Duodenal mucosa (tissue), 2 donors: ENCODE data around the gene SOX8.

Experiments used
- H3K27ac ChIP-seq: one replicate; pipeline ENCODE4 v1.7.0; 2013; ENCODE audit warnings: low read depth, low read length
- H3K27me3 ChIP-seq, 2 donors: one replicate each; pipeline ENCODE4 v1.7.0; 2013; ENCODE audit warnings: low read length in 2 of 2, control low read depth in 1 of 2; ENCODE audit not compliant: insufficient read depth in 2 of 2, control insufficient read depth in 1 of 2
- H3K36me3 ChIP-seq, 2 donors: one replicate each; pipeline ENCODE4 v1.7.0; 2013; ENCODE audit warnings: low read length in 2 of 2, control low read depth in 1 of 2; ENCODE audit not compliant: insufficient read depth in 2 of 2, control insufficient read depth in 1 of 2
- H3K4me1 ChIP-seq, 2 donors: one replicate each; pipeline ENCODE4 v1.7.0; 2013; ENCODE audit warnings: low read length in 2 of 2, control low read depth in 1 of 2; ENCODE audit not compliant: insufficient read depth in 2 of 2, control insufficient read depth in 1 of 2
- H3K4me3 ChIP-seq, 2 donors: one replicate each; pipeline ENCODE4 v1.7.0; 2013; ENCODE audit warnings: low read length in 2 of 2, low read depth in 1 of 2
- H3K9ac ChIP-seq, 2 donors: one replicate each; pipeline ENCODE4 v1.7.0; 2013; ENCODE audit warnings: low read length in 2 of 2, low read depth in 1 of 2
- H3K9me3 ChIP-seq, 2 donors: one replicate each; pipeline ENCODE4 v1.7.0; 2013; ENCODE audit warnings: low read length in 2 of 2, control low read depth in 1 of 2; ENCODE audit not compliant: control insufficient read depth in 1 of 2

The SOX8 gene

DNA sequence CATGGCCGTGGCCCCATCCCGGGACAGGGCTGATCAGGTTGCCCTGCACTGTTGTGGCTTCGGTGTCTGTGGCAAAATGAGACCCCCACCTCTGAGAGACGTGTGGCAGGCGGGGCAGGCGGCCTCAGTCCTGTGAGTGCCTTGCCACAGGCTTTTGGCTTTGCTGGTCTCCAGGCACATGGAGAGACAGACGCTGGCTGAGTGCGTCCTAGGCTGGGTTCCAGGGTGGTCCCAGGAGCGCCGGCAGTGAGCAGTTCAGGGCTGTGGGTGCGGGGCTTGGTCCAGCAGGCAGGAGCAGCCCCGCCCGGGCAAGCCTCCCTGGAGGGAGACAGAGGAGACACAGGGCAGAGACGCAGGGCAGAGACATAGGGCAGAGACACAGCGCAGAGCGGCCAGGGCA lies 29.2 kb downstream of the SOX8 start:
- H3K36me3 ChIP-seq, result no peaks in the 10 kb centered on the region
- H3K4me3 ChIP-seq, result no peak overlapping the region
- peaks cover 0 to 3% of the 10 kb centered on the region in 2 donors for H3K27me3 ChIP-seq
- H3K9me3 ChIP-seq, result no peaks in the 10 kb centered on the region
- H3K27ac ChIP-seq, result no peak overlapping the region
- no peaks in the 10 kb centered on the region for H3K4me1 ChIP-seq
- H3K9ac ChIP-seq, result no peak overlapping the region

DNA sequence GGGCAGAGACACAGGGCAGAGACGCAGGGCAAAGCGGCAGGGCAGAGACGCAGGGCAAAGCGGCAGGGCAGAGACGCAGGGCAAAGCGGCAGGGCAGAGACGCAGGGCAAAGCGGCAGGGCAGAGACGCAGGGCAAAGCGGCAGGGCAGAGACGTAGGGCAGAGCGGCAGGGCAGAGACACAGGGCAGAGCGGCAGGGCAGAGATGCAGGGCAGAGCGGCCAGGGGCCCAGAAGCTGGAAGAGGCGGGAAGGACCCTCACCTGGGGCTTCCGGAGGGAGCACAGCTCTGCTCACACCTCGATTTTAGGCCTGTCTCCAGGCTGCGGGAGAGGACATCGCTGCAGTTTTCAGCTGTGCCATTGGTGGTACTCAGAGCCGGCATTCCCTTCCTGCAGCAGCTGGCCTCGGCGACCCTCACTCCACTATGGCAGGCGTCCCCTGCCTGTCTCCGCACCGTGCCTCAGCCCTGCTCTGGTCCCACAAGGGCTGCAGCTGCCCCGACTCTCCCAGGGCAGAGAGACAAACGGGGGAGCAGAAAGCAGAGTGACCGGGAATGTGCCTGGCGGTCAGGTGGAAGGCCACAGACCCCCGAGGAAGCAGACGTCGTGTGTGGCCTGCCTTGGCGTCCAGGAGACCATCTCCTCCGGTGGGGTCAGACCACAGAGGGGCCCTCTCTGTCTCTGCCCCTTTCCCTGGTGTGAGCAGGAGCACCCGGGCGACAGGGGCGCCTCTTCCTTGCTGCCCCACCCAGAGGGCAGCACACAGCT lies 29.9 kb downstream of the SOX8 start:
- H3K36me3 ChIP-seq, result no peaks in the 10 kb centered on the region
- H3K4me3 ChIP-seq, result no peak overlapping the region
- H3K9ac ChIP-seq, result no peak overlapping the region
- H3K9me3 ChIP-seq, result no peaks in the 10 kb centered on the region
- H3K27ac ChIP-seq, result no peak overlapping the region
- no peaks in the 10 kb centered on the region for H3K4me1 ChIP-seq
- H3K27me3 ChIP-seq, result peaks cover 0 to 3% of the 10 kb centered on the region in 2 donors

DNA sequence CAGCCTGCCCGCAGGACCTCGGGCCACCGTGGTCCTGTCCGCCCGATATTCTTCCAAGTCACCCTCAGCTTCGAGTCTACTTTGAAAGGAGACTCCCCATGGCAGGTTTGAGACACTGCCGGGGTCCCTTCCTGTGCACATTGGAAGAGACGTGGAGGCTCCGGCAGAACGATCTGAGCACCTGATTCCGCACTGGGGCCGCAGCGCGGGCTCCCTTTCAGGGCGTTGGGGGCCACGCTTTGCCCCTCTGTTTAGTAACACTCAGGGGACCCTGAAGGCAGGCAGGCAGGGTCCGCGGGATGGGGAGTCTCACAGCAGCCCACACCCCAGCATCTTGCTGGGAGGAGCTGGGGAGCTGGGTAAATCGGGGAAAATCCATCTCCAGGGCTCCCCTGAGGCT lies 30.6 kb downstream of the SOX8 start:
- H3K27me3 ChIP-seq, result peaks cover 0 to 3% of the 10 kb centered on the region in 2 donors
- no peak overlapping the region for H3K9ac ChIP-seq

GRCh38 chr16:1012722-1013592 lies 31.4 kb downstream of the SOX8 start:
- no peak overlapping the region for H3K9ac ChIP-seq
- no peaks in the 10 kb centered on the region for H3K9me3 ChIP-seq
- H3K36me3 ChIP-seq, result no peaks in the 10 kb centered on the region
- H3K27ac ChIP-seq, result no peak overlapping the region
- H3K27me3 ChIP-seq, result peaks cover 0 to 3% of the 10 kb centered on the region in 2 donors
- H3K4me1 ChIP-seq, result no peaks in the 10 kb centered on the region
- H3K4me3 ChIP-seq, result no peak overlapping the region

More for the DNA sequence above, 30.6 kb downstream of the SOX8 start:
- Histone ChIP-seq H3K36me3 (no peaks in the 10 kb centered on the region), H3K4me3 (no peak overlapping the region), H3K27ac (no peak overlapping the region), H3K9me3 (no peaks in the 10 kb centered on the region), H3K4me1 (no peaks in the 10 kb centered on the region)

- no peaks in the 10 kb centered on the region for H3K36me3 ChIP-seq
- H3K27me3 ChIP-seq, result peaks cover 0 to 3% of the 10 kb centered on the region in 2 donors
- no peak overlapping the region for H3K27ac ChIP-seq
Observed at GRCh38 chr16:1013593-1013900, 32.0 kb downstream of the SOX8 start.

DNA sequence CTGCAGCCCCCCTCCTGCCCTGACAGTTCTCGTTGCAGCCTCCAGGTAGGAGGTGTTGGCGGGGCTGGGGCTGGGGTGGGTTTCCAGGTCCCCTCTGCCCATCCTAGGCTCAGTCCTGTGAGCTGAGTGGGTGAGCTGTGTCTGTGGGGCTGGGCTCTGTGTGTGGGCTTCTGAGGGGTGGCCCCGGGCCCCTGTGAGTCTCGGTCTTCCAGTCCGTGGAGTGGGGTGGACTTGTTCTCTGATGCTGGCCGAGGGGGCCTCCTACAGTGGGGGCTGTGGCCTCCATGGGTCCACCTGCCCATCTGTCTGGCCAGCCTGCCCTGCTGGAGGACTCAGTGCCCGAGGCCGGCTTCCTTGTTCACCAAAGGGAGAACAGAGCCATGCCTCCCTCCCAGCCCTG lies 32.7 kb downstream of the SOX8 start:
- H3K27me3 ChIP-seq, result peaks cover 0 to 8% of the 10 kb centered on the region in 2 donors
- no peak overlapping the region for H3K9ac ChIP-seq
- no peaks in the 10 kb centered on the region for H3K4me1 ChIP-seq
- H3K36me3 ChIP-seq, result no peaks in the 10 kb centered on the region
- no peak overlapping the region for H3K27ac ChIP-seq
- H3K4me3 ChIP-seq, result no peak overlapping the region
- H3K9me3 ChIP-seq, result no peaks in the 10 kb centered on the region

More at GRCh38 chr16:1013593-1013900, 32.0 kb downstream of the SOX8 start:
- Histone ChIP-seq H3K4me3 (no peak overlapping the region), H3K9me3 (no peaks in the 10 kb centered on the region), H3K4me1 (no peaks in the 10 kb centered on the region), H3K9ac (no peak overlapping the region)

DNA sequence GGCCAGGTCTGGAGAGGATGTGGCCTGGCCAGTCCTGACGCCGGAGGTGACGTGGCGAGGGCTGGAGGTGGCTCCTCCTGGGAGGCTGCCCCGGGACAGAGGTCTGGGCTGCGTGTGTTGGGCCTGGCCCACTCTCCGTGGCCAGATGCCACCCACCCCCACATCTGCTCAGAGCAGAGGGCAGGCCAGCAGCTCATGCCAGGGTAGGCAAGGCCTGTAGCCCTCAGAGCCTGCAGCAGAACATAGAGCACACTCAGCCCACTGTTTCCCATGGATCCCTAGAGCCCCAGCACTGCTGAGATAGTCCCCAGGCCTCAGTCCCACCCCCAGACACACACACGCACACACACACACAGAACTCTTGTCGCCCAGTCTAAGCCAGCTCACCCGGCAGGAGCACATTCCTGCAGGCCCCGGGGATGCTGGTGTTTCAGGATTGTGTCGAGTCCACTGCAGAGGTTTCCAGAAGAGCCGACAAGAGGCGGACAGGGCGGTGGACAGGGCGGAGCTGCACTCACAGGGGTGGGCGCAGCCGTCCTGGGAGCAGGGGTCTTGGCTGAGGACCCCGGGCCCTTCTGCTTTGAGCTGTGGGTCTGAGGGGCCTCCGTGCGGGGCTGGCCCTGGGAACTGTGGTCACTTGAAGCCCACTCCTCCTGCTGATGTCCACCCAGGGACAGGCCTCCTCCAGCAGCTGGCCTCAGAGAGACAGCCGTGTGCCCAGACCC lies 33.4 kb downstream of the SOX8 start:
- Histone ChIP-seq H3K9me3 (no peaks in the 10 kb centered on the region), H3K4me3 (no peak overlapping the region), H3K4me1 (no peaks in the 10 kb centered on the region), H3K36me3 (no peaks in the 10 kb centered on the region), H3K9ac (no peak overlapping the region), H3K27ac (no peak overlapping the region), H3K27me3 (peaks cover 0 to 12% of the 10 kb centered on the region in 2 donors)

DNA sequence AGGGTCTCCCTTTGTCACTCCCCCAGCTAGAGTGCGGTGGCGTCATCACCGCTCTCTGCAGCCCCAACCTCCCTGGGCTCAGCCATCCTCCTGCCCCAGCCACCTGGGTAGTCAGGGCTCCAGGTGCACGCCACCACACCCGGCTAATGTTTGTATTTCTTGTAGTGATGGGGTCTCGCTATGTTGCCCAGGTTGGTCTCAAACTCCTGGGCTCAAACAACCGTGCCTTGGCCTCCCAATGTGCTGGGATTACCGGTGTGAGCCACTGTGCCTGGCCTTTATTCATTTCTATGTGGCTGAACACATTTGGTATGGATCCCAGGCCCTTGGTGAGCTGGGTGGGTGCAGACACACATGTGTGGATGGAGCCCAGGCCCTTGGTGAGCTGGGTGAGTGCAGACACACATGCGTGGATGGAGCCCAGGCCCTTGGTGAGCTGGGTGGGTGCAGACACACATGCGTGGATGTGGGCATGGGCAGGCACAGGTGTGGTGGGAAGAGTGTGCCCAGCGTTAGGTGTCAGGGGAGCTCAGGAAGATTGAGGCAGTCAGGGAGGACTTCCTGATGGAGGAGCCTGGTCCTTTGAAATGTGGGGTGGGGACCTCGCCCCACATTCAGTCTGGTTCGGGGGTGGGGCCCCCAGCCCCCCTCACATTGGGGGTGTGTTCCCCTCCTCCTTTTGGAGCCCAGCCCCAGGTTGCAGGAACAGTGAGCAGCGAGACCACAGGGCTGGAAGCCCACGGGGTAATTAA lies 37.1 kb downstream of the SOX8 start:
- Histone ChIP-seq H3K9ac (no peak overlapping the region), H3K9me3 (no peaks in the 10 kb centered on the region), H3K4me3 (no peak overlapping the region), H3K27me3 (peaks cover 4 to 11% of the 10 kb centered on the region in 2 donors), H3K27ac (no peak overlapping the region), H3K36me3 (no peaks in the 10 kb centered on the region), H3K4me1 (no peaks in the 10 kb centered on the region)

DNA sequence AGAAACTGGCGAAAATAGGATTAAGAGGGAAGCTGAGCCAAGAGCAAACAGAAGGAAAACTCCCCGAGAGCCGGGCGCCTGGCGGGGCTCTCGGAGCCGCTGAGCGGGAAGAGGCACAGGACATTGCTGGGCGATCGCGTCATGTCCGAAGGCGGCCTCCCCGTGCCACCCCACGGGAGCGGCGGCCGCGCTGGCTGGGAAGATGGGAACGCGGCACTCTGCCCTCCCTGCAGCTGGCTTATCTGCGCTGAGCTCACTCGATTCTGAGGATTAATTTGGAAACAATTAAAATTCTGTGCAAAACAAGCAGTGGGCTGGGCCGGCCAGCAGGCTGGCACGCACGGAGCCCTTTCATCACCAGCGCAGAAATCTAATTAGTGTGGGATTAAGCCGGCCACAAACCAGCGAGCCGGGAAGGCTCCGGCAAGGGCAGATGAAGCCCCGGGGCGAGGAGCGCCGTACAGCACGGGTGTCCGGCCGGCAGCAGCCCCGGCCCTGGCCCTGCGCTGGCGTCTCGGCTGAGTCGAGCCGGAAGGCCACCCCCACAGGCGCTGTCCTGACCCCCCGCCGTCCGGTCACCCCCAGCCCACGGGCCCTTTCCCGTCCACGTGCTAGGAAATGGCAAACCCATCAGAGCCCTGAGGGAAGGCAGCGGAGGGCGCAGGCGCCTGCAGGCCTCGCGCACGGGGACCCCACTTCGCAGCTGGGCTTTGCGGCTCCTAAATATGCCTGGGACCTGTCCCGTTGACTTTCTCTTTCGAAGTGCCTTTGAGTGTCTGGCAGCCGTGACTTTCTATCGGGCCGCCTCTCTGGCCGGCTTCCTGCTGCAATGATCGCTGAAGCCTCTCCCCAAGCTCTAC lies 37.9 kb downstream of the SOX8 start:
- no peak overlapping the region for H3K4me3 ChIP-seq
- no peaks in the 10 kb centered on the region for H3K4me1 ChIP-seq
- H3K36me3 ChIP-seq, result no peaks in the 10 kb centered on the region
- peaks cover 4 to 11% of the 10 kb centered on the region in 2 donors for H3K27me3 ChIP-seq
- no peak overlapping the region for H3K27ac ChIP-seq
- H3K9ac ChIP-seq, result no peak overlapping the region
- no peaks in the 10 kb centered on the region for H3K9me3 ChIP-seq
